Measurements from ENCODE around the gene MRPL54.

DNA sequence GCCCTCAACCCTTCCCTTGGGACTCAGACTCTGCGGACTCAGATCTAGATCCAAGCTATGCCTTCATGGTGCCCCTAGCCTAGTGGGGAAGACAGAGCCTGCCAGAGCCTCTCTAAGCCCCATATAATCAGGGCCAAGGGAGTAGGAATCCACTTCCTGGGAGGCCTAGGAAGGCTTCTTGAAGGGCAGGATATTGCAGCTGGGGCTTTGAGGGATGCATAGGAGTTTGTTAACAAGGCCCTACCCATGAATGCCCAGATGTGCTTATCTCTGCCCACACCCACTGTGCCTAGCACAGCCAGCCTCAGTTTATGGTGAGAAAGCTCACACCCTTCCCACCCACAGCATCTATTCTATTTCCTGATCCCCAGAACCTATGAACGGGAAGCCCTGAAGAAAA is 12.3 kb upstream of the MRPL54 start:
- TF ChIP-seq, protein P1, sequence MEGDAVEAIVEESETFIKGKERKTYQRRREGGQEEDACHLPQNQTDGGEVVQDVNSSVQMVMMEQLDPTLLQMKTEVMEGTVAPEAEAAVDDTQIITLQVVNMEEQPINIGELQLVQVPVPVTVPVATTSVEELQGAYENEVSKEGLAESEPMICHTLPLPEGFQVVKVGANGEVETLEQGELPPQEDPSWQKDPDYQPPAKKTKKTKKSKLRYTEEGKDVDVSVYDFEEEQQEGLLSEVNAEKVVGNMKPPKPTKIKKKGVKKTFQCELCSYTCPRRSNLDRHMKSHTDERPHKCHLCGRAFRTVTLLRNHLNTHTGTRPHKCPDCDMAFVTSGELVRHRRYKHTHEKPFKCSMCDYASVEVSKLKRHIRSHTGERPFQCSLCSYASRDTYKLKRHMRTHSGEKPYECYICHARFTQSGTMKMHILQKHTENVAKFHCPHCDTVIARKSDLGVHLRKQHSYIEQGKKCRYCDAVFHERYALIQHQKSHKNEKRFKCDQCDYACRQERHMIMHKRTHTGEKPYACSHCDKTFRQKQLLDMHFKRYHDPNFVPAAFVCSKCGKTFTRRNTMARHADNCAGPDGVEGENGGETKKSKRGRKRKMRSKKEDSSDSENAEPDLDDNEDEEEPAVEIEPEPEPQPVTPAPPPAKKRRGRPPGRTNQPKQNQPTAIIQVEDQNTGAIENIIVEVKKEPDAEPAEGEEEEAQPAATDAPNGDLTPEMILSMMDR (conservative IDR thresholded peaks at IDR 0.05; ENCODE audit: low read depth in 2 of 2): no peak
- TF ChIP-seq EZH2 (IDR thresholded peaks at IDR 0.05; ENCODE audit: low read depth, unreplicated experiment) (no peak), POLR2AphosphoS5 (IDR thresholded peaks at IDR 0.05; ENCODE audit: low read depth) (no peak), JUNB (IDR thresholded peaks at IDR 0.05; ENCODE audit: unreplicated experiment) (no peak)
- TF ChIP-seq, protein P2, sequence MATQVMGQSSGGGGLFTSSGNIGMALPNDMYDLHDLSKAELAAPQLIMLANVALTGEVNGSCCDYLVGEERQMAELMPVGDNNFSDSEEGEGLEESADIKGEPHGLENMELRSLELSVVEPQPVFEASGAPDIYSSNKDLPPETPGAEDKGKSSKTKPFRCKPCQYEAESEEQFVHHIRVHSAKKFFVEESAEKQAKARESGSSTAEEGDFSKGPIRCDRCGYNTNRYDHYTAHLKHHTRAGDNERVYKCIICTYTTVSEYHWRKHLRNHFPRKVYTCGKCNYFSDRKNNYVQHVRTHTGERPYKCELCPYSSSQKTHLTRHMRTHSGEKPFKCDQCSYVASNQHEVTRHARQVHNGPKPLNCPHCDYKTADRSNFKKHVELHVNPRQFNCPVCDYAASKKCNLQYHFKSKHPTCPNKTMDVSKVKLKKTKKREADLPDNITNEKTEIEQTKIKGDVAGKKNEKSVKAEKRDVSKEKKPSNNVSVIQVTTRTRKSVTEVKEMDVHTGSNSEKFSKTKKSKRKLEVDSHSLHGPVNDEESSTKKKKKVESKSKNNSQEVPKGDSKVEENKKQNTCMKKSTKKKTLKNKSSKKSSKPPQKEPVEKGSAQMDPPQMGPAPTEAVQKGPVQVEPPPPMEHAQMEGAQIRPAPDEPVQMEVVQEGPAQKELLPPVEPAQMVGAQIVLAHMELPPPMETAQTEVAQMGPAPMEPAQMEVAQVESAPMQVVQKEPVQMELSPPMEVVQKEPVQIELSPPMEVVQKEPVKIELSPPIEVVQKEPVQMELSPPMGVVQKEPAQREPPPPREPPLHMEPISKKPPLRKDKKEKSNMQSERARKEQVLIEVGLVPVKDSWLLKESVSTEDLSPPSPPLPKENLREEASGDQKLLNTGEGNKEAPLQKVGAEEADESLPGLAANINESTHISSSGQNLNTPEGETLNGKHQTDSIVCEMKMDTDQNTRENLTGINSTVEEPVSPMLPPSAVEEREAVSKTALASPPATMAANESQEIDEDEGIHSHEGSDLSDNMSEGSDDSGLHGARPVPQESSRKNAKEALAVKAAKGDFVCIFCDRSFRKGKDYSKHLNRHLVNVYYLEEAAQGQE (IDR thresholded peaks at IDR 0.05; ENCODE audit: unreplicated experiment): no peak
